Activated CD4-positive, CD25-positive, alpha-beta regulatory T cell (primary cell): ENCODE measurements around the gene TSSK6.

Source experiments
- DNase-seq, 4 experiments: peaks; one replicate each; lab custom pipeline; 2025; lab: John Stamatoyannopoulos, UW

The TSSK6 gene

DNA sequence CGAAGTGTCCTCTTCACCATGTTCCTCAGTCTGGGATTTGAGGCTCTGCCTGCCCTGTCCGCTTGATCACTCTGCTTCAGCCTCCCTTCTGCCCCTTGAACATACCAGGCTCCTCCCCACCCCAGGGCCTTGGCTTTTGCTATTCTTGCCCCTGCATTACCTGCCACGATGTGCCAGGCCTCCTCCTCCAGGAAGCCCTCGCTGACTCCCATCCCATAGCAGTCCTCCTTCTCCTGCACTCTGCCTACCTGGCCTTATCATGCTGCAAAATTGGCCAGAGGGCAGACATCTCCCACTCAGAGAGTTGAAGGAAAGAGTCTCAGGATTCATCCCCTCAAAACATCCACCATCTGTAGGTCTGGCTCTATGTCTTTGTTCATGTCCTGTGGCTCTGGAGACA is 15.5 kb upstream of the TSSK6 start:
- DNase-seq: no peak

DNA sequence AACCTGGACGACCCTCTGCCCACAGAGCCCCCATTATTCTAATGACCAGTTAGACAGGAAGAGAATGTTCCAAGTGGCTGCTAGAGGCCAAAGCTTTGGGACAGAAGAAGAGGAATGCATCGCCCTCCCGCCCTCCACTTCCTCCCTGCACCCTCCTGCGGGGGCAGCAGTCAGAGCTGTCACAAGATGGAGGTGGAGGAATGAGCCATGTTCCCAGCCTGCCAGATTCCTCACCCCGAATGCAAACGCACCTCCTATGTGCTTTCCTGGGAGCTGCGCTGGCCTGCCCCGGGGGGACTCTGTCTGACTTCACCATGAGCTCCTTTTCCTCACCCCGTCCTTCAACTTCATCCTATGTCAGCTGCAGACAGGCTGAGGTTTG is 15.1 kb upstream of the TSSK6 start:
- DNase-seq: no peak

DNA sequence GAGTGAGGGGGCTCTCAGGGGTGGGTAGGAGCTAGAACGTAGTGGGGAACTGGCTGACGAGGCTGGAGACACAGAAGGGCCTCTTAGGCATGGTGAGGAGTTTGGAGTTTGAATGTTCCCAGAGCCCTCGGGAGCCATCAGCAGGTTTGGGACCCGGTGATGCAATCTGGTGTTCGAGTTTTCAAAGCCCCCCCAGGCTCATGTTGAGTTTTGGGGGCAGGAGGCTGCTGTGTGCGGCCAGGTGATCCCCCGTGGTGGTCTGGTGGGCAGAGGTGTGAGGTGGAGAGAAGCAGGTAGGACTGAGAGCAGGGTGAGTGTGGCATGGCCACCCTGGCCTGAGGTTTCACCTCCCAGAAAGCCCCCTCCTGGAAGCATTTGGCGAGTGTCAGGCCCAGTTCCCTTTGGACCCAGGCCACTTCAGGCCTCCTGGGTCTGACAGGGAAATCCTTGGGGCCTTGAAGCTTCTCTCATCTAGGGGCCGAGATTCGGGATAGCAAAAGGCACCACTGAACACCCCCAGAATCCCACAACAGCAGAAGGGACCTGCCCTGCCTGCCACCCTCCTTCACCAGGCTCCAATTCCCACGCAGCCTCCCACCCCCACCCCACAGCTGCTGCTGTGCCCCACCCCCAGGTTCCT is 14.6 kb upstream of the TSSK6 start:
- DNase-seq: no peak

DNA sequence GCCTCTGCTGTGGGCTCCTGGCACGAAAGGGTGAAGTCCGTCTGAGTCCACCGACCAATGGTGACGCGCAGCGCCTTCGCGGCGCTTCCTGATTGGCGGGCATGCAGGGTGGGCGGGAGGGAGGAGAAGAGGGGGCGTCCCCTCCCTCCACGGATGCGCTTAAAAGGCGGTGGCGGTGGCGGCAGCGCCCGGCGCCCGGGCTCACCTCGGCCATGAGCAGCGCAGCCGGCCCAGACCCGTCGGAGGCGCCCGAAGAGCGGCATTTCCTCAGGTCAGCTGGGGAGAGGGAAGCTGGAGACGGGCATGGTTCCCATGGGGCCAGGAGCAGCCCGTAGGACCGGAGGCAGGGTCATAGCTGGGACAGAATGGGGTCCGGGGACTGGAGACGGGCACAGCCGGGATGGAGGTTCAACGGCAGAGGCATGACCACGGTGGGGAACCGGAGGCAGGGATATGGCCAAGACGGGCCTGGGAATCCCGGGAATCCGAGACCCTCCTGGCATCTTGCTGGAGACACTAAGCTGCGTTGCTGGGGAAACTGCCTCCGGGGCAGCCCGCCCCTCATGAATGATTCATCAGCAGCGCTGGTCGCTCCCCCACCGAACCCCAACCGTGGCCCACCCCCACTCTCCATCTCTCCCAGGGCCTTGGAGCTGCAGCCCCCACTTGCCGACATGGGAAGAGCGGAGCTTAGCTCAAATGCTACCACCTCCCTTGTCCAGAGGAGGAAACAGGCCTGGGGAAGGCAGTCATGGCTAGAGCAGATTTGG is 13.6 kb upstream of the TSSK6 start, which contains the start of gene YJEFN3:
Gene YJEFN3, plus strand, starts transcription at position 191 of the 770 bp plus-strand sequence. Its CDS starts 22 bp downstream, at position 213.
- DNase-seq: no peak

DNA sequence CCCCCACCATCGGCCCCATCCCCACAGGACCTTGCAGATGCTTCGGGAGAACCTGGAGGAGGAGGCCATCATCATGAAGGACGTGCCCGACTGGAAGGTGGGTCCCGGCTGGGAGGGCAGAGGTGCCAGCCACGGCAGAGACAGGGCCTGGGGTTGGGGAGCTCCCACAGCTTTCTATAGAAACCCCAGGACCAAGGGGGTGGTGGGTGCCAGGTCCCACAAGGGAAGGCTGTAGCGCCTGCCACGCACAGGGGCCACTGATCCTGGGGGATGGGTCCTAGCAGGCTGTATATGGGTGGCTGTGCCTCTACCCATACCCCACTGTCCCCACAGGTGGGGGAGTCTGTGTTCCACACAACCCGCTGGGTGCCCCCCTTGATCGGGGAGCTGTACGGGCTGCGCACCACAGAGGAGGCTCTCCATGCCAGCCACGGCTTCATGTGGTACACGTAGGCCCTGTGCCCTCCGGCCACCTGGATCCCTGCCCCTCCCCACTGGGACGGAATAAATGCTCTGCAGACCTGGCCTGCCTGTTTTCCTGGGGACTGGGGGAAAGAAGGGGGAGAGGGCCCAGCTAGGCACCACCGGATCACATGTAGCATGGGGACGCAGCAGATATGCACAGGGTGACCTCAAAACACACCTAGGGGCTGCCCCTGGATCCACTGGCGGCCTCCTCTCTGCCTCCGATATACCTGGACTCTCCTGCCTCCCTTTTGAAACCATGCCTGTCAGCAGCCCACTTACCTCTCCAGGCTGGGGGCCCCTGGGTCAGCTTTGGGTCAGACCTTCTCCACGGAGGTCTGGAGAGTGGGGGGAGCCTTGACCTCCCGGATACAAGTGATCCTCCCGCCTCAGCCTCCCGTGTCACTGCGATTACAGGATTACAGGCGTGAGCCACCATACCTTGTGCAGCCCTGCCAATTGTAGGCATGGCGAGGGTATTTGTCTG is 12.6 kb upstream of the TSSK6 start:
- DNase-seq: no peak

DNA sequence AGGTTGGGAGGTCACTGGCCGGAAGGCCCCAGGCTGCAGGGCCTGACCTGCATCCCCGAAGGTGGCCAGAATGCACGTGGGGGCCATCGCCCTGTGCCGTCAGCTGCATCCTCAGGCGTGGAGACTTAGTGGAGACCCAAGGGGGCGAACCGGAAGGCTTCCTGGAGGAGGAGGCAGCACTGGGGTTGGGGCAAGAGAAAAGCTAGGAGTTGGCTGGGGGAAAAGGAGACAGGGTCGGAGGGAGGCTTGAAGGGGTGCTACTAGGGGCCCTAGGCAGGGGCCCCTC is 12.0 kb upstream of the TSSK6 start:
- no peak for DNase-seq

DNA sequence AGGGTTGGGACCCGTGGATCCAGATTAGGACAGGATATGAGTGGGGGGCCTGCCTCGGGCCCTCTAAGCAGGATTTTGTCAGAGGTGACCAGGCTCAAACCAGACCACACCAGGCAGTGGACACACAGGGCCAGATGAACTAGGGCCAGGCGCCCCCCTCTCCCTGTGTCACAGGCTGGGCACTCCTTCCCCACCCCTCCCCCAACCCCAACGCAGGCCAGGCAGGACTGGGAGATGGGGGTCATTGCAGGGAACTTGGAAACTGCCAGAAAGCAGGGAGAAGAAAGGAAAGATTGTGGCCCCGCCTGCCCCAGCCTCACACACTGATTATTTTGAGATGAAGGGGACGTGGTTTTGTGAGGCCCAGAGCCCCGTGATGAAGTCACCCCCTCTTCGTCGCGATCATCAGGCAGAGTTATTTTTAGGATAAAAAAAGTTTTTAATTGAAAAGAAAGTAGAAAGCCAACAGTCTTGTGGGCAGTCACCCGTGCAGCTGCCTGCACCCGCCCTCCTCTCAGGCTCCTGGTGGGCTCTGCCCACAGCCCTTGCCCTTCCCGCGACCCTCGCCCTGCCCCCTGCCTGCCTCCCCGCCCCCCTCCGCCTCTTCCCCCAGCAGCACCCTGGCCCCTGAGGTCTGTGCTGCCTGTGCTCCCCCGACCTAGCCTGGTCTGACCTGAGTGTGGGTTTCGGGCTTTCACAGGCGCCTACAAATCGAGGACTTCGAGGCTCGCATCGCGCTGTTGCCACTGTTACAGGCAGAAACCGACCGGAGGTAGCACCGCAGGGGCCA is 11.4 kb upstream of the TSSK6 start:
- no peak for DNase-seq

DNA sequence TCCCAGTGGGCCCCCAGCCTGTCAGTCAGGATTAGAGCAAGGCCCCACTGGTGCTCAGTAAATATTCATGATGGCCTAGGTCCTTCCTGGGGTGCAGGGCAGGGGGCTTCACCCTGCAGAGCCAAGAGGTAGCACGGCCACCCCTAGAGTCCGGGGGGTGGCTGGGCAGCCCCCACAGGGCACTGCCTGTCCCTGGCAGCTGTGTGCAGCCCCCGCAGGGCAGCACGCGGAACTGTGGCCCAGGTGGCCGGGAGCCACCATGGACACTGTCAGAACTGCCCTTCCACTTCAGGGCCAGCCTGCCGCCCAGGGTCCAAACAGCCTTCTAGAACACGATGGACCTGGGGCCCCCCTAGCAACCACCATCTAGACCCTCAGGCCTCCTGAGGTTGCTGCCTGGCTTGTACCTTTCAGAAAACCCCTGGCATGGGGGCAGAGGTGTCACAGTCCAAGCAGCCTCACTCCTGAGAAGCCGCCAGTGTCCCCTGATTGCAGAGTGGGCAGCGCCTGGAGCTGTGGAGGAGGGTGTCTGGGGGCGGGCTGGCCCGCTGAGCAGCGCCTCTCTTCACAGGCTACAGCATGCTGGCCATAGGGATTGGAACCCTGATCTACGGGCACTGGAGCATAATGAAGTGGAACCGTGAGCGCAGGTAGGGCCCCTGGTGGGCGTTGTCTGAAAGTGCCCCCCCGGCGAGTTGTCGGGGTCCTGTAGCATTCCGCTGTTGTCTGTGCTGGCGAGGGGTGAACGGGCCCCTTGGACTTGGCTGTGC is 10.4 kb upstream of the TSSK6 start:
- DNase-seq: no peak

DNA sequence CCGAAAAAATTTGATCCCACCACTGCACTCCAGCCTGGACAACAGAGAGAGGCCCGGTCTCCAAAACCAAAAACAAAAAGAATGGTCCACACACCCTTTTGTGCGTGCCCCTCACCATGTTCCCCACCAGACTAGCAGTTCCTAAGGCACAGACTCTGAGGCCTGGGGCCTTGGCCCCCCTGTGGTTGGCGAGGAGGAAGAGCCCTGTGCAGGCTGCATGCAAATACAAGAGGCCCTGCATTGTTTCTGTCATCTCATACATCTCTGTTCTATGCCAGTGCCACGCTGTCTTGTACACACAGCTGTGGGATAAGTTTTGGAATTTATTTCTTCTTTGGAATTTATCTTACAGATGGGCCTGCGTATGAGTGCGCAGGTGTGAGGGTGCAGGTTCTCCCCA is 8.7 kb upstream of the TSSK6 start:
- no peak for DNase-seq

DNA sequence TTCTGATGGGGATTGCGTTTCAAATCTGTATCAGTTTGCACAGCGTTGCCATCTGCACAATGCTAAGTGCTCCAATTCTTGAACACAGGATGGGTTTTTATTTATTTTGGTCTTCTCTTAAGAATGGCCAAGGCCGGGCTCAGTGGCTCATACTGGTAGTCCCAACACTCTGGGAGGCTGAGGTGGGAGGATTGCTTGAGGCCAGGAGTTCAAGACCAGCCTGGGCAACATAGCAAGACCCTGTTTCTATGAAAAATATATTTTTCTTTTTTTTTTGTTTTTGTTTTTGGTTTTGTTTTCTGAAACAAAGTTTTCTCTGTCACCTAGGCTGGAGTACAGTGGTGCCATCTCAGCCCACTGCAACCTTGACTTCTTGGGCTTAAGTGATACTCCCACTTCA is 7.8 kb upstream of the TSSK6 start:
- no peak for DNase-seq

DNA sequence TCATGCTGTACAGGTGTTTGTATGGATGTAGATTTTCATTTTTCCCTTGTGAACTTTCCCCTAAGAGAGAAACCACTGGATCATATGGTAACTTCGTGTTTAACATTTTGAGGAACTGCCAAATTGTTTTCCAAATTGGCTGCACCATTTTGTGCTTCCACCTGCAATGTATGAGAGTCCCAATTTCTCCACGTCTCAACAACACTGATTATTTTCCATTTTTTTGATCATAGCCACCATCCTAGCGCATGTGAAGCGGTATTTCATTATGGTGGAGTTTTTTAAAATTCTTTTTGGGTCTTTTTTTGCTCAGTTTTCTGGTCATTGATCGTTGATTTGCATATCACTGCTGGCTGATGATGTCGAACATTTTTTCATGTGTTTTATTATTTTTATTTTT is 5.6 kb upstream of the TSSK6 start:
- no peak for DNase-seq

DNA sequence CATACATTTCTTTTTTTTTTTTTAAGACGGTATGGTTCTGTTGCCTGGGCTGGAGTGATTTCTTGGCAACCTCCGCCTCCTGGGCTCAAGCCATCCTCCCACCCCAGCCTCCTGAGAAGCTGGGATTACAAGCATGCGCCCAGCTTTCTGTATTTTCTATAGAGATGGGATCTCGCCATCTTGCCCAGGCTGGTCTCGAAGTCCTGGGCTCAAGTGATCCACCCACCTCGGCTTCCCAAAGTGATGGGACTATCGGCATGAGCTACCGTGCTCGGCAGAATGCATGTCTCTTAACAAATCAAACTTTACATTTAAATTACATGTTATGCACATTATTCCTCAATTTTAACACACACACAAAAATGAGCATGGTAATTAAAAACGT is 1.9 kb upstream of the TSSK6 start:
- DNase-seq: no peak

DNA sequence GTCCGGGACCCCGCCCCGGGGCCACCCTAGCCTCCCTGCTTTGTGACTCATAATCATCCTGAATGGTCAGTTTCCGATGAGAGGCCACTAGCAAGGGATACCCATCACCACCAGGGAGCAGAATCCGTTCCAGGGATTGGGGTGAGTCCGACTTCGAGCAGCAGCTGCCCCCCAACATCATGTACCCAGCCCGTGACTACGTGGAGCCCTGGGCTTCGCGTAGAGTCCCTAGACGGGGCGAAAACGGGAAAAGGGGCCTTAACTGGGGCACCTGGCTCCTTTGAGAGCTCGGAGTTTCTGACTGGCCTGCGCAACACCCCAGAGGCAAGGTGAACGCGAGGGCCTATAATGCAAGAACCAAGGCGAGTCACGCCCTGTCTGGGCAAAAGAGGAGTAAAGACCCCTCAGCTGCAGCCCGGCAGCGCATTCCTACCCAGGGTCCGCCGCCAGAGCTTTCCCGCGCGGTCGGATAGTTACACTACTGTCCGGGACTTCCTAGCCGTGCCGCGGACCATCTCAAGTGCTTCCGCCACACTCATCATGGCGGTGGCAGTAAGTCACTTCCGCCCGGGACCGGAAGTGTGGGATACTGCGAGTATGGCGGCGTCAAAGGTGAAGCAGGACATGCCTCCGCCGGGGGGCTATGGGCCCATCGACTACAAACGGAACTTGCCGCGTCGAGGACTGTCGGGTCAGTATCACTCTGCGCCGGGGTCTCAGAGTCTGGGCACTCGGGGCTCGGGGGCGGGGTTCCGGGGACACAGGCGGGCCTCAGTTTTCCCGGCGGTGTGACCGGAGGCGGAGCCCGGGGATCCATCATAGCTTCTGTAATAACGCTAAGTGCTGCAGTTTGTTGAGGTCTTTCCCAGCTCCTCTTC is 533 bp upstream of the TSSK6 start, which contains the start of gene NDUFA13:
Gene NDUFA13, plus strand, starts transcription at position 584 of the 878 bp plus-strand sequence. Its CDS starts 14 bp downstream, at position 598.
- peak; percentile 72 to 94 (median 86) for DNase-seq

DNA sequence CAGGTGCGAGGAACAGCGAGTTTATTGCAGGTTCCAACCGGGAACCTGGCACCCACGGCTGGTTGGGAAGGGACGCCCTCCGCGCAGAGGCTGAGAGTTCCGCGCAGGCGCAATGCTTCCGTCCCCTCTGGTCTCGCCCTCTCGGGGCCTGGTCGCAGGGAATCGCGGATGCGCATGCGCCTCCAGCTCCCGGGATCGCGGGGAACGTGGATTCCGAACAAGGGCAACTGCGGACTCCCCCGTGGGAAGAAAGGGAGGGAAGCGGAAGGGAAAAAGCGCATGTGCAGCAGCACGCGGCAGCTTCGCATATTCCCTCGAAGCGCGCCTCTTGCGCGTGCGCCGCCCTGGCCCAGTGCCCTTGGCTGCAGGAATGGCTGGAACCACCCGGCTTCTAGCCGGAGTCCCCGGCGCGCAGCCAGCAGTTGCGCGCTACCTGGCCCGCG is 1.1 kb downstream of the TSSK6 start:
- DNase-seq: no peak

DNA sequence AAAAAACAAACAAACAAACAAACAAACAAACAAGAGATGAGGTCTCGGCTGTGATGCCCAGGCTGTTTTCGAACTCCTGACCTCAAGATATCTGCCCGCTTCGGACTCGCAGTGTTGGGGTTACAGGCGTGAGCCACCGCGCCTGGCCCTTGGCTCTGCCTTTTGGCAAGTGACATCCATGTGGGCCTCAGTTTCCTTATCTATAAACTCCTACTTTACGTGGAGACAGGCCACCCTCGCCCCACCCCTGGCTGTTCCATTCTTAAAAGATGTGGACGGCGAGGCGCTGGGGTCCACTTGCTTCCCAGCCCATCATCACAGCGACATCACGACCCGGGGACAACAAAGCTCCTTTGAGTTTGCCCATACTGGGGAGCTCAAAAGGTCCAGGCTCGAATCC is 1.7 kb downstream of the TSSK6 start:
- no peak for DNase-seq

DNA sequence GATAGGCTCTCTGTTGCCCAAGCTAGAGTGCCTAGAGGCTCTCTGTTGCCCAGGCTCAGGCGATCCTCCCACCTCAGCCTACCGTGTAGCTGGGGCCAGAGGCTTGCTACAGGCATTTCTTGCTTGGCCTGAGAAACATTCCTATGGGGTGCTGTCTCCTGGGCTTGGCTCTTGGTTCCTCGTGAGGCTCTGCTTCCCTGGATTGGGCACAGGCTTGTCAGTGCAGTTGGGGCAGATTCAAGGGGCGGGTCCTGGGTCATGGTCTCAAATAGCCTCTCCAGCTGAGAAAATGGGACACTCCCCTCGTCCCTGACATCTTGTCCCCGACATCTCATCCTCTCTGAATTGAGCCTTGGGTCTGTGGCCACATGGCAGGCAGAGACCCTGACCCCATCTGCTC is 4.9 kb downstream of the TSSK6 start:
- no peak for DNase-seq

DNA sequence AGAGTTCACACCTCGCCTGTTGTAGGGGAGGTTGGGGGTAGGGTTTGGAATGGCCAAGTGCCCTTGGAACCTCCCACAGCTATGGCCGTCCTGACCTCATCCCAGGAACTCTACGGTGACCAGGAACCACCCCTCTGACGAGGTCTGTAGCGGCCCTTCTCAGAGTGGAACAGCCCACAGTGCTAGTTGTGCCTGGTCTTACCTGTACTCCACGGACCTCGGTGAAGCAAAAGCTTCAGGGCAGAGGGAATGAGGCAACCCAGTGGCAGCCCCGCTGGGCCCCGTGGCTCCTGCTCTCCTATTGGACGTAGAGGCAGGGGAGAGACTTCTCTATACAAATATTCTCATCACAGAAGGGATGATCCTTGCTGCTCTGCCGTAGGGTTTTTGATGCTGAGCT is 7.1 kb downstream of the TSSK6 start:
- DNase-seq: no peak

DNA sequence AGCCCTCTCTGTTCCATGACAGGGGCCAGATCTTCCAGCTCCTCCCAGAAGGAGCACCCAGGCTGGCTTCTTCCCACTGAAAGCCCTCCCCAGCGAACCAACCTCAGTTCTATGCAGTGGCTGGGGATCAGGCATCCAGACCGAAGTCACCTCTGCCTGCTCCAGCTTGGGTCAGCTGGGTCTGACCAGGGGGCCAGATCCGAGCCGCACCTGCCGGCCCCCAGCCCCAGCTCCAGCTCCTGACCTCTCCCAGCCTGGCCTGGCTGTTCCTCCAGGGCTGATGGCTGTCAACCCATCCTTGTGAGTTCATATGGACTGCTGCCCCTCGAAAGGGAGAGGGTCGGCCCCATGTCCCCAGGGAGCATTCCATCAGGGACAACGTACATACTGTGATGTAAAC is 8.0 kb downstream of the TSSK6 start:
- DNase-seq: no peak

DNA sequence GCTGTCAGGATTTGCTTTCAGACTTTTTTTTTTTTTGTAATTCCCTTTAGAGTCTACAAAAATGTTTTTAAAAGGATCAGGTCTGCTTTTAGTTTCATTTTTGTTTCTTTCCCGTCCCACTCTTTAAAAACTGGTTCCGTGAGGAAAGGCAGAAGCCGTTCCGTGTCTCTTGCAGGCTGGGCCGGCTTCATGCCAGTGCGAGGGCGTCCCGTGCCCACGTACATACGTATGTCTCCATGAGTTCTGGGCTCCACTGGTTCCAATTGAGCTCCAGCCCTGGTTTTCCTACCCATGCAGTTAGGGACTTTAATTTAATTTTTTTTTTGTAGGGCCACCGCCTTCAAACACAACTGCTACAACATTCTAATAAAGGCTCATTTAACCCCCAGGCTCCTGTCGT is 8.8 kb downstream of the TSSK6 start:
- DNase-seq: no peak

DNA sequence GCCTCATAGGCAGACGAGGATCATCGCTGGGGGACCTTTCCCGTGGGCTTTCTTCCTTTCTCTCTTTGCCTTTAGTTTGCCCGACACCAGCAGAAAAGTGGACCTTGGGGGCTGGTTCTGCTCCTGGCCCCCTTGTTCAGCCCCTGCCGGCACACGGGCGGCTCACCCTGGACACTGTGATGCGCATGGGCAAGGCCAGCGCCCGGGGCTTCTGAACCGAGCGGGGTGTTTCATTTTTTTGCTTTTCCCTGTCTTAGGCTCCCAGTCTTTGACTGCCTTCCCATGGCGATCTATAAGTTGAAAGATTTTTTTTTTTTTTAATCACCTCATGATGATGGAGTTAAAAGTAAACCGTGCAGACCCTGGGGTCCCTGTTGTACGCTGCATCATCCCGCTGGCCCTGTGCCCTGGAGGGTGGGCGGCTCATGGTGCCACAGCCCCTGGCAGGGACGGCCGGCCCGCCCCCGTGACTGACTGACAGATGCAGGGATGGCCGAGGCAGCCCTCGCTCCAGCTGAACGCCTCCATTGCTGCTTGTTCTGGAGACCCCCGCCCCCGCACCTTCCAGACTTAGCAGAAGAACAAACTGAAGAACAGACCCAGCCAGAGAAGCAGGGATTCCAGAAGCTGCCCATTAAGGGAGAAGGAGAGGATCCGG is 9.6 kb downstream of the TSSK6 start:
- no peak for DNase-seq
